Mononuclear cell (primary cell): ENCODE data around the gene COQ8A. TPM values are rescaled to one million over a fixed set of nuclear protein-coding genes. Genes with fewer than 3 reads are reported as not detected.

ENCODE experiments used
- H3K27me3 ChIP-seq: 2 replicates; pipeline ENCODE4 v1.6.0; 2011; ENCODE audit warnings: low read length, control low read depth; ENCODE audit not compliant: insufficient read depth
- H3K4me1 ChIP-seq: 2 replicates; pipeline ENCODE4 v1.5.1; 2011; ENCODE audit warnings: mild to moderate bottlenecking, low read length, control low read depth; ENCODE audit not compliant: insufficient read depth
- H3K4me3 ChIP-seq: 2 replicates; pipeline ENCODE4 v1.5.1; 2011; ENCODE audit warnings: mild to moderate bottlenecking, low read length, moderate library complexity
- H3K9me3 ChIP-seq: 2 replicates; pipeline ENCODE4 v1.5.1; 2011; ENCODE audit warnings: low read depth, mild to moderate bottlenecking, control low read depth, low read length
- total RNA-seq: library from RNA; depleted of rRNA; stranded (reverse); fragments of >200 nt; gene quantifications from one replicate; pipeline ENCODE4 v1.2.3, GENCODE V29; 2012

The COQ8A gene
- total RNA-seq, 1 donor: 37.2 TPM

DNA sequence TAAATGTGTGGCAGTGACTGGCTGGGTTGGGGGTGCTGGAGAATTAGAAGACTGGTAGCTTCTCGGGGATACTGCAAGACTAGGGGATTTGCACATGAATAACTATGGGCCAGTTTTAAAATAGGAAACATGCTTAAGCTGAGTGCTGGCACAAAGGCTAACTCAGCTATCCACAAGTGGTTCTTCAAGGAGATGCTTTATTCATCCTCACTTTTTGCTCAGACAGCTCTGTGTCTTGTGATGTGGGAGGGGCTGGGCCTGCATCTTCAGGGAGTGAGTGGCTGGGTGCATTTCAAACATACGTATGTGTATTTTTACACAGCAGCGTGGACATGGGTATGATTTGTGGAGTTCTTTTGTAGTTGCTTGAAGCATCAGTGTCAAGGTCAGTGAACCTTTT is 2.3 kb downstream of the COQ8A start:
- Histone ChIP-seq H3K27me3 (no peaks in the 10 kb centered on the region), H3K4me1 (peaks cover 47% of the 10 kb centered on the region), H3K9me3 (no peaks in the 10 kb centered on the region), H3K4me3 (no peak overlapping the region)

DNA sequence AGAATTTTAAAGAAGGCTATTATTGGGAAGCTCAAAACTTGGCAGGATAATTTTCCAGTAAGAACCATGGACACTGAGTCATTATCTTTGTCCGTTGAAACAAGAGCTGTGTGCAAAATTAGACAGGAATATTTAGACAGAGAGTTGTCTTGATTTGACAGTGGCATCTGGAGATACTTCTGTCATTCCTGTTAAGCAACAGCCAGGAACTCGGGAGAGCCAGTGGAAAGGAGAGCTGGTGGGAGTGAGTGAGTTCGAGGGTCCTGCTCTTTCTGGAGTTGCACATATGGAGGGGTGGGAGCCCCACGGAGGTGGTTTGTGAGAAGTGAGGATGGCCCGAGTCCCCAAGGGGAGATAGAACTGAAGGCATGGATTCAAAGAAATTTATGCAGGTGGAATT is 3.1 kb downstream of the COQ8A start:
- H3K27me3 ChIP-seq: no peaks in the 10 kb centered on the region
- H3K4me1 ChIP-seq: peaks cover 41% of the 10 kb centered on the region
- H3K9me3 ChIP-seq: no peaks in the 10 kb centered on the region
- H3K4me3 ChIP-seq: no peak overlapping the region

DNA sequence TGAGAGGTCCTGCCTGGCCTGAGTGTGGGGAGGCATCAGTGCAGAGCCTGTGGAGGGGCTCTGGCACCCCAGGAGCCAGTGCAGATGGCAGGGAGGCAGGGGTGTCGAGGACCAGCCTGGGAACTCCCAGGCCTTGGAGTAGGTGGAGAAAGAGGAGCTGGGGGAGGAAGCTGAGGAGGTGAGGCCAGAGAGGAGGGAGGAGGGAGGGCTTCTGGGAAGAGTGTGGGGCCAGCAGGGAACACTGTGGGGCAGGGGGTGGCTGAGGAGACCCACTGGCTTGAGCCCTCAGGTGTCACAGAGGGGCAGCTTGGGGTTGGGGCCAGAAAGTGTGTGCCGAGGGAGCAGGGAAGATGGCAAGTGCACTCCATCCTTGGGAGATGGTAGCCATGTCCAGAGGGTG is 3.8 kb downstream of the COQ8A start:
- Histone ChIP-seq H3K4me1 (peaks cover 33% of the 10 kb centered on the region), H3K4me3 (no peak overlapping the region), H3K27me3 (no peaks in the 10 kb centered on the region), H3K9me3 (no peaks in the 10 kb centered on the region)

DNA sequence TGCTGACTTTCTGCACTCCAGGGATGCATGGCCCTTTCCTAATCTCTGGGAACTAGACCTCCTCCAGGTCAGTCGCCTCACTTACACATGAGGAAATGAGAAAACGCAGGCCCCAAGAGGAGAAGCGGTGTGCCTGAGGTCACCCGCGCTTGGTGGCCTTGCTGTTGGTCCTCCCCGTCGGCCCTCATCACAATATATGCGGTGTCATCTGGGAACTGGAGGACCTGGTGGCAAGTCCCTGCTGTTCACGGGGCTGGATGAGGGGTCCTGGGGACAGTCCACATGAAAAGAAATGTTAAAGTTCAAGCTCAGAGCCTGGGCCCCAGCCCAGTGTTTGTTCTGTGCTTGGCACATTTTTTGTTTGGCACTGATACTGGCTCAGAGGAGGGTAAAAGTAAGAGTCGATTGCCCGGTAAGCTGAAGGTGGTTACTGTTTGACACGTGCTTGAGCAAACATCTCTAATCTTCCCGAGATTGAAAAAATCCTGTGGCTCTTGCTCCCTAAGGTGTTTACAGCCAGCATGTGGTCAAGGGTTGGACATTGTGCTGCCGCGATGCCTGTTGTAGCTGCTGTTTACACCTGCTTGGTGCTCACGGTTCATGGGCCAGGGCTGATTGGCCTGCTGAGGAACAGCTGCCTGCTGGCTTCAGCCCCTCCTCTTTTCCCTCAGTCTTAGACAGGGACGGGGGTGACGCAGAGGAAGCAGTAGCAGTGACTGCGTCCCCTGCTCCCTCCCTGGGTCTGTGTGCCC is 5.2 kb downstream of the COQ8A start:
- no peaks in the 10 kb centered on the region for H3K9me3 ChIP-seq
- peaks cover 32% of the 10 kb centered on the region for H3K4me1 ChIP-seq
- H3K27me3 ChIP-seq: no peaks in the 10 kb centered on the region
- H3K4me3 ChIP-seq: no peak overlapping the region

DNA sequence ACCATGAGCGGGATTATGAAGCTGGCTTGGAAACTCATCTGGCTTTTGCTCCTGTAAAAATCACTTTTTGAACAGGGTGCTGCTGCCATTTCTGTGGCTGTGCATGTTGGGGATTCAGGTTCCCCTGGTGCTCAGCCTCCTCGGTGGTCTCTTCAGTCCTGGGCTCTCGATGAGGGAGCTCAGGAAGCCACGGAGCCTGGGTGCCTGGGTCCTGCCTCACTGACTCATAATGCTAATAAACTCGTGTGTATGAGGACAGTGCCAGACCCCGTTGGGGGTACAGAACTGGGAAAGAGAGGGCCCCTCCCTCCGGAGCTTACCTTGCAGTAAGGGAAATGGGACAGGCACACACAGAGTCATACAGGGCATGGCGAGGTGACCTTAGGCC is 5.8 kb downstream of the COQ8A start:
- Histone ChIP-seq H3K9me3 (no peaks in the 10 kb centered on the region), H3K4me3 (no peak overlapping the region), H3K27me3 (no peaks in the 10 kb centered on the region), H3K4me1 (peaks cover 26% of the 10 kb centered on the region)

DNA sequence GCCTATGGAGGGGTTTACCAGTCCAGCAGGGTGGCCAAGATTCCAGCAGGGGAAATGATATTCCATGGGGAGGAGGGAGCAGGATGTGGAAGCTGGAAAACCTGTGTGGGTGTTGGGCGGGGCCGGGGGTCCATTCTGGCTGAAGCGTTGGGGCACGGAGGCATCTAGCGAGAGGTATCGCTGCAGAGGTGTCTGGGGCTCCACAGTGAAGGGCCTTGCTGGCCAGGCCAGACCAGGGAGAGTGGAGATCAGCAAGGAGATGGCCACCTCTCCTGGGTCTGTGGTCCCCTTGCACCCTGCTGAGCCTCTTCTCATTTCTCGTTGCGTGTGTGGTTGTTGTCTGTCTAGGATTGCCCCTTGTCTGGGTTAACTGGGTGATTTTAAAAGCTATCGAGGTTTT is 6.2 kb downstream of the COQ8A start:
- no peaks in the 10 kb centered on the region for H3K9me3 ChIP-seq
- H3K27me3 ChIP-seq: no peaks in the 10 kb centered on the region
- H3K4me3 ChIP-seq: no peak overlapping the region
- H3K4me1 ChIP-seq: peaks cover 22% of the 10 kb centered on the region

DNA sequence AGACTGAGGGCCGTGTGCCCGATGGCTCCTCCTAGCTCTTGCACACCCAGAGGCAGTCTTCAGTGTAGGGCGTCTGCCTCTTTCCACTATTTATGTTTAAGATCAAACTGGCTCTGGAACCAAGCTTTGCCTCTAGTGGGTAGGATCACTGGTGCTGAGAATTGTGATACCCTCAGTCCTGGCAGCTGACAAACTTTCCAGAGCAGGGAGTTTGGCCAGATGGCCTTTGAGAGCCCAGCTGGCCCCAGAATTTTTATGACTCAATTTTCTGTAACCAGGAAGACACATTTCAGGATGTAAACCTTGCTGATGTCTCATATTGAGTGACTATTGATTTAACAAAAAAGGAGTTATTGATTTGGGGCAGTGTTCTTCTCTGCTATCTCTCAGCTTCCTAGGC is 6.7 kb downstream of the COQ8A start:
- Histone ChIP-seq H3K27me3 (no peaks in the 10 kb centered on the region), H3K4me1 (peaks cover 22% of the 10 kb centered on the region), H3K4me3 (no peak overlapping the region), H3K9me3 (no peaks in the 10 kb centered on the region)

DNA sequence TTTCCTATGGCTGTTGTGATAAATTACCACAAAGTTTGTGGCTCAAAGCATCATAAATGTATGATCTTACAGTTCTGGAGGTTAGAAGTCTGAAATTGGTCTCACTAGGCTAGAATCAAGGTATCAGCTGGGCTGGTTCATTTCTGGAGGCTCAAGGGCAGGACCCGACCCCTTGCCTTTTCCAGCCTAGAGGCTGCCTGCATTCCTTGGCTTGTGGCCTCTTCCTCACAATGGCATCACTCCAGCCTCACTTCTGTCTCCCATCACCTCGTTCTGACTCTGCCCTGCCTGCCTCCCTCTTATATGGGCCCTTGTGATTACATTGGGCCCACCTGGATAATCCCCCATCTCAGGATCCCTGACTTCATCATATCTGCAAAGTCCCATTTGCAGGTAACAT is 8.0 kb downstream of the COQ8A start:
- peaks cover 12% of the 10 kb centered on the region for H3K4me1 ChIP-seq
- H3K9me3 ChIP-seq: no peaks in the 10 kb centered on the region
- H3K27me3 ChIP-seq: no peaks in the 10 kb centered on the region
- H3K4me3 ChIP-seq: no peak overlapping the region

DNA sequence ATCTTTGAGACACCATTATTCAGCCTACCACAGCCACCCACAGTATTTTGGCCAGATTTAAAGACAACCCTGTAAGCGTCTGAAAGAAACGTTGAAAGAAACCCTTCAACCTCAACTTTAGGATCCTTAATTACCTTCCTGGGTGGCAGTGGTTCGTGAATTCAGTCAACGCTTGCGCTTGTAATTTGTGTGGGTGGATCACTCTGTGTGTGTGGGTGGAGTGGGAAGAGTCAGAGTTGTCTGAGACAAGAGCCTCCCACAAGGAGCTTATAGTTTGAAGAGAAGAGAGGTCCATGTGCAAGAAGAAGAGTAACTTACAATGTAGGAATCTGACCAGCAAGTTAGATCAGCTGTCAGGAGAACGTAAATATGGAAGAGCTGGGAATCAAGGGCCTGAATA is 8.4 kb downstream of the COQ8A start:
- Histone ChIP-seq H3K27me3 (no peaks in the 10 kb centered on the region), H3K4me1 (peaks cover 8% of the 10 kb centered on the region), H3K9me3 (no peaks in the 10 kb centered on the region), H3K4me3 (no peak overlapping the region)

DNA sequence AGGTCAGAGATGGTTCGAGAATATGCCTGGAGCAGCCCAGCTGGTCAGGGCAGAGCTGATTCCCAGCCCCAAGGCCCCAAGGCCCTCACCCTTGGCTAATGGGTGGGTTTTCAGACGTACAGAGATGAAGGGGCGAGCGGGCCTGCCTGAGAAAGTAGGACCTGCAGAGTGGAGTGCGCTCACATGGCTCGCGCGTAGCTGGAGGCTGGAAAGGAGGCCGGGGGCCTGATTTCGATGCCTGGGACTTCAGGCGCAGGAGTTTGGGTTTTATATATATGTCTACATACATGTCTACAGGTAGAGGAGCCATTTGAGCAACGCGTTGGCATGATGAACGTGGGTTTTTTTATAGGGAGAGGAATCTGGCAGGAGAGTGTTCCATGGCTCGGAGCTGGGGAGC is 8.9 kb downstream of the COQ8A start:
- Histone ChIP-seq H3K4me3 (no peak overlapping the region), H3K4me1 (peaks cover 8% of the 10 kb centered on the region), H3K27me3 (no peaks in the 10 kb centered on the region), H3K9me3 (no peaks in the 10 kb centered on the region)

DNA sequence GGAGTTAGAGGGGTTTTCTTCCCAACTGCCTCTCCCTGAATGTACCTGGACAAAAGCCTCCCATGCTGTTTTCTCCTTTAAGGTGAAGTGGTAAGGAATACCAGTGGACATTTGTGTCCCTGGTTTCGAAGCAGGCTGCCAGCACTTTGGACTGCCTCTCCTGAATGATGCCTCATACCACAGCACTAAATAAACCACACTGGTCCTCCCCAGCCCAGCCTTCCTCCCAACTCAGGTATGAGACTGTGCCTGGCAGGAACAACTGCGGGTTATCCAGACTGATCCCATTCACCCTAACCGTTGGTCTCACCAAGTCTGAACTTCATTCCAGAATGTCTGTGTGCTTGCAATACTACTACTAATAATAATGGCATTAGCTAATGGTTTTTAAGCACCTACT is 9.3 kb downstream of the COQ8A start:
- Histone ChIP-seq H3K4me1 (peaks cover 8% of the 10 kb centered on the region), H3K4me3 (no peak overlapping the region), H3K9me3 (no peaks in the 10 kb centered on the region), H3K27me3 (no peaks in the 10 kb centered on the region)

DNA sequence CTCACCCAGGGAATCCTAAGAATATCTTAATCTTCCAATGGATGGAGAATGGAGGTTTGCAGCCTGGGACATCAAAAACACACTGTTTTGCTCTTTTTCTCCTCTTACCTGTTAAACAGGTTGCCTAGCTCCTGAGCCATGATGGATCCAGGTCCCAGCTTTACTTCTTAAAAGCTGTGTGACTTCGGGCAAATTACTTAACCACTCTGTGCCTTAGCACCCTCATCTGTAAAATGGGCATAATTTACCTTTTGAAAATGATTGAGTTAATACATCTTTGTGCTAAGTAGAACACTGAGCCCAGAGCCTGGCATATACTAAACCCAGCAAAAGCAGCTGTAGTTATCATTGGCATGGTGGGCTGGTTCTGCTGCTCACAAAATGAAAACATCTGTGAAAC is 10.2 kb downstream of the COQ8A start:
- H3K4me1 ChIP-seq: peaks cover 8% of the 10 kb centered on the region

DNA sequence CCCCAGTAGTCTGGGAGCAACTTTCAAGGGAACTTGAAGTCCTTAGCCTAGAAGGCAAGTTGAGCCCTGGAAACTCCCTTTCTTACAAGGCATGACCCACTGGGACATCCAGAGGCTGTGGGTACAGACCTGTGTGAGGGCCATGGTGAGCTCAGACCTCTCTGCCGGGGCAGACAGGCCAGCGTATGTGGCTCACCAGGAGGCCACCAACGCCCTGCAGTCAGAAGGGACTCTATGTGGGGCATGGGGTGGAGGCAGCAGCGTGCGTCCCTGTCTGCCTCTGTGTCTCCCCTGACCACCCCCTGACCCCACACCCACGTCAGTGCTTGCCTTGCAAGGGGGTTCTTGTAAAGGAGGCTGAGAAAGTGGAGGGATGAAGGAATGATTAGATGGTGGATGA is 10.8 kb downstream of the COQ8A start:
- Histone ChIP-seq H3K27me3 (no peaks in the 10 kb centered on the region), H3K4me3 (no peak overlapping the region), H3K4me1 (peaks cover 8% of the 10 kb centered on the region), H3K9me3 (no peaks in the 10 kb centered on the region)

More for the DNA sequence above, 10.2 kb downstream of the COQ8A start:
- no peak overlapping the region for H3K4me3 ChIP-seq
- H3K27me3 ChIP-seq: no peaks in the 10 kb centered on the region
- H3K9me3 ChIP-seq: no peaks in the 10 kb centered on the region

DNA sequence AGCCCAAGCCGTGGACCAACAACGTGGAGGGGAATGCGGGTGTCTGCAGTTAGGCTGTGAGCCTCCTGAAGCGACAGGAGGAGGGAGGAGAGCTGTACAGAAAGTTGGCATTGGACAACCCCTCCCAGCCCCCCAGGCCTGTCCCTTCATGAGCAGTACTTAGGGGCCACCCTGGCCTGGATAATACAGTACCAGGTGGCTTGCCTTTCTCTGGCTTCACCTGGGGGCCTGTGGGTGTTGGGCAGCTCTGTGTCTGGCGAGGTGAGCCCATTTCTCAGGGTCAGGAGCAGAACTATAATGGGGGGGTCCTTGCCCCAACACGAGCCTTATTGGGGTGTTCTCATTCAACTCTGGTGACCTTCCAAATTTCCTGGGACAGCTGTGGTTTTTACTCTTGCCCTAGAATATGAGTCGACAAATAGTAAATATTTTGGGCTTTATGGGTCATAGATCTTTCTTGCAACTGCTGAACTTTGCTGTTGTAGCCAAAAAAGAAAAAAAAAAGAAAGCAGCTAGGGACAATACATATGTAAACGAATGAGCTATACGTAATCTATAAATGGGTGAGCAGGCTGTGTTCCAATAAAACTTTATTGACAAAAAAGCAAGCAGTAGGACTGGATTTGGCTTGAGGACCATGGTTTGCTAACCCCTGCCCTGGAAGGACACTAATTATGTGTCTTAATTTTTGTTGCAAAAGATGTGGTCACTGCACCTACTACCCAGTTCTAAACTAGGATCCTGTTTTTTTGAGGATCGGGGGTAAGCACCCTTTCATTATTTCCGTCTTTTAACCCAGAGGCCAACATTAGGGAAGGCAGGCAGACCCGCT is 11.4 kb downstream of the COQ8A start:
- Histone ChIP-seq H3K9me3 (no peaks in the 10 kb centered on the region), H3K4me1 (peaks cover 8% of the 10 kb centered on the region), H3K4me3 (no peak overlapping the region), H3K27me3 (no peaks in the 10 kb centered on the region)

DNA sequence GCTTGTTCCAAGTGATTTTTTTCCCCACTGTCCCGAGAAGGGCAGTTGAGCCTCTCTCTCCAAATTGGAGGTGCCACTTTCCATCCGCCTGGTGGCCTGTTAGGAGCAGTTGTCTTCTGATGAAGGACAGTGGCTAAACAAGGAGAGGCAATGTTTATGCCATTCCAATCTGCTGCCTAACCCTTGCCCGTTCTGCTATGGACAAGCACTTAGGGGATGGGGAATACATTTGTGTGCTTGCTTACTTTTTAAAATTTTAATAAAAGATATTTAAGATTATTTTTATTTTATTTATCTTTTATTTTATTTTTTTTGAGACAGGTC is 12.0 kb downstream of the COQ8A start:
- Histone ChIP-seq H3K27me3 (no peaks in the 10 kb centered on the region), H3K4me3 (no peak overlapping the region), H3K9me3 (no peaks in the 10 kb centered on the region), H3K4me1 (peaks cover 8% of the 10 kb centered on the region)
